Stimulated activated CD8-positive, alpha-beta memory T cell treated with anti-CD3 and anti-CD28 coated beads, Interleukin-15, amount 100 ng/mL, for 1 hour (primary cell): ENCODE data around the gene NPTXR.
A peak's percentile ranks its signal among the peaks of the same experiment; 100 is the strongest.

Experiments used
- DNase-seq: peaks from one replicate; pipeline ENCODE4 v3.0.0-alpha.2; 2020; ENCODE audit warnings: low read depth

Gene NPTXR

DNA sequence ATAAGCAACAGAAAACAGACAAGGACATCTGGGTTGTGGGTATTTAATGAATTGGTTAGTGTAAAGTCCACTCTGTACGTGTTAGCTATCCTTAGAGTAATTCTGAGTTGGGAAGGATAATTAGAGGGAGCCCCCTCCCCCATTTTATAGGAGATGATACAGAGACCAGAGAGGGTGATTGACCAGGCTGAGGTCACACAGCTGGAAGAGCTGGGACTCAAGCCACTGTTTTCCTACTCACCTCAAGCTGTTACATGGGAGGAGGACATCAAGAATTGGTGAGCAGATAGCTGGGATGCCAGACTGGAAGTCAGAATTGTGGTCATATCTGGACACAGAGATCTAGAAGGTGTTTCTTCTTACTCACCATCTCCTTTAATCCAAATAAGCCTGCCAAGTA lies 8.7 kb upstream of the NPTXR start:
- DNase-seq, result no peak

GRCh38 chr22:38850941-38851849 lies 7.4 kb upstream of the NPTXR start:
- no peak for DNase-seq

- DNase-seq, result no peak
These were observed 6.6 kb upstream of the NPTXR start for GRCh38 chr22:38850399-38850798.

DNA sequence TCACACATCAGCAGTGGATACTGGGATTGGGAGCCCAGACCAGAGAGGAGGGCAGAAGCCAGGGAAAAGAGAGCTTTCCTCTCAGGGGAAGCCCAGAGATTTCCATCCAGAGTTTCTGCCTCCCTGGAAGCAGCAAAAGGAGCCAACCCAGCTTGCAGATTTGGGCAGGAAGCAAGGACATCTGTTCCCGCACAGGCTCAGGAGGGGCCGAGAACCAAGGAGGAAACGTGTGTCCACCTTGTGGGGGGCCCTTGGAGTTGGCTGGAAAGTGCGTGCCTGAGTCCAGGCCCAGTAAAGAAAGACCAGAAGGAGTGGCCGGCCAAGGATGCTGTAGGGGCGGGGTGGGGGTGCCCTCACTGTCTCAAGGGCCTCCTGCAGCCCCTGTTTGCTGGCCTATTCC lies 6.0 kb upstream of the NPTXR start:
- DNase-seq, result no peak

- DNase-seq, result no peak
These were observed 2.6 kb upstream of the NPTXR start for GRCh38 chr22:38846412-38846811.

GRCh38 chr22:38845004-38845740 lies 1.3 kb upstream of the NPTXR start:
- DNase-seq, result no peak

DNA sequence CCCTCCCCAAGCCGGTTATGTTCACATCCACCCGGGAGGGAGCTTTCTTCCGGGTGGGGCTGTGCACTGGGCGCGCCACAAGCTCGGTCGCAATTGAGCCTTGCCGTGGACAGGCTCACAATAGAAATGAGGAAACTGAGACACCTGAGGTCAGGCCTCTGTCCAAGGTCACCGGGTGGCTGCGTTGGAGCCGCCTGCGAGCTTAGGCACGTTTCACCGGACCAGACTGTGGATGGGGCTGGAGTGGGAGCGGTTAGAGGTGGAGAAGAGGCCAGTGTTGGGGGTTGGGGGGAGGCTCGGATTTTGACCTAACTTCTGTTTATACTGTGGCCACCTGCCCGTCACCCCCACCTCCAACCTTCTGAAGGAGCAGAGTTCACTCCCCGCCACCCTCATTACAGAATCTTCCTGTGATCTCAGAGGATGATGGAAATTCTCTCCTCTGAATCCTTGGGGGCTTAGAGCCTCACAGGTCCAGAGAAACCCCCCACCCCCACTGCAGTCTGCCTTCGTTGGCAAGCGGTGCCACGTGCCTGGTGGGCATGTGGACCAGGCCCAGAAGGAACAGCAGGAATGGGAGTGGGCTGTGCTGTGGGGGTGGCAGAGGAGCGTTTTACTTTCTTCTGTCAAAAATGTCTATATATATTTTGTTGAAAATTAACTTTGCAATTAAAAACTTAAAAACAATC lies 631 bp upstream of the NPTXR start:
- no peak for DNase-seq

GRCh38 chr22:38843201-38843656 lies 599 bp downstream of the NPTXR start:
- peak; percentile 13 for DNase-seq

DNA sequence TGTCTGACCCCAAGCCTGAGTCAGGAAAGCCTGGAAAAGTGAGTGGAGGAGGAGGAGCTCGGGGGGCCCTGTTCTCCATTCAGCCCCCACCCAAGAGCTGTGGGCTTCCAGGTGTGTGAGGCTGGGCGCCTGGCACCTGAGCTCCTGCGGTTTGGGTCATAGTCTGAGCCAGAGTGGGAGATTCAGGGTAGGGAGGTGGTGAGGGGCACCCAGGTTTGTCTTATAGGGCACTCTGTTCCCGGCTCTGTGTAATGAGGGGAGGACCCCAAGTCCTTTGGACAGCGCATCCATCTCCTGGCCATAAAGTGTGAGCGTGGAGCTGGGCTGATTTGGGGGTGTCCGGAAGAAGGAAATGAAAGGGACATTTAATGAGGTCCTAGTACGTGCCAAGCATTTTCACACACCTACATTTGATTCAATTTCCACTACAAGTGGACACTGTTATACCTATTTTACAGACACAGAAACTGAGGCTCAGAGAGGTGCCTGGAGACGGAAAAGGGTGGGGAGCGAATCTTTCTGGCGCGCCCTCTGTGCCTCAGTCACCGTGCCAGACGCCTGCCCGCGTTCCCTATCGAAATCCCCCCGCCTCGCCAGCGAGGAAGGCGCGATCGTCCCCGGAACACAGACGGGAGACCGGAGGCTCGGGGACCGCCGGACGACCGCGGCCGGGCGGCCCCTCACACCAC lies 1.2 kb downstream of the NPTXR start:
- no peak for DNase-seq

GRCh38 chr22:38841635-38842034 lies 2.2 kb downstream of the NPTXR start:
- DNase-seq, result no peak

- no peak for DNase-seq
These were observed 2.6 kb downstream of the NPTXR start for GRCh38 chr22:38841211-38841610.

DNA sequence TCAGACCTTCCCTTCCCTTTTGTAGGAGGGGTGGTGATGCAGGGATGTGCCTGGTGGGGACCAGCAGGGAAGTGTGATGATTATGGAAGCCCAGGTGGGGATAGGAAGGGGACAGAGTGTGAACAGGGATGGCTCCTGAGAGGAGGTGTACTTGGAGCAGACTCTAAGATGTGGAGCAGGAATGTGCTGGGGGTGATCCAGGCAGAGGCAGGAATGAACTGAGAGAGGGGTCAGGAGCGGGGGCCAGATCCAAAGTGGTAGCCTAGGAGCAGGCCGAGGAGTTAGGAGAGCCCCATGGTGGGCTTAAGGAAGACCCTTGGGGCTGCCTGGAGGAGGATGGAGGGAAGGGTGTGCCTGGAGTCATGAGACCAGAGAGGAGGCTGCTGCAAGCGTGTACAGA lies 3.7 kb downstream of the NPTXR start:
- no peak for DNase-seq

- no peak for DNase-seq
These were observed 4.1 kb downstream of the NPTXR start for GRCh38 chr22:38839686-38840085.

GRCh38 chr22:38837414-38837928 lies 6.4 kb downstream of the NPTXR start:
- DNase-seq, result no peak

DNA sequence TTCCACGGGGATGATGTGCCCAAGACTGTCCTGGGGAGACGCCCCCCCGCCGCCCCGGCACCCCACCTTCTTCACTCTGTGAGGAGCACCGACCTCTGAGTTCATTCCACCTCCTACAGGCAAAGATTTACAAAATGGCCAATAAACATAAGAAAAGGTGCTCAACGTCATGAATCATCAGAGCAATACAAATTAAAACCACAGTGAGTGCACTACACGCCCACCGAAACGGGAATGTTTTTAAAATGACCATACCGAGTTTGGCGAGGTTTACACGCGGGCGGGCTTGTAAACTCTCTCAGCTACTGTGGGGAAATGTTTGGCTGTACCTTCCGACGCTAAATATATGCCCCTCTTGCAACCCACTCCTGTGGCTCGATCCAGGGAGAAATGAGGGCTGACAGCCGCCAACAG lies 7.9 kb downstream of the NPTXR start:
- DNase-seq, result no peak

GRCh38 chr22:38834991-38835390 lies 8.8 kb downstream of the NPTXR start:
- no peak for DNase-seq

DNA sequence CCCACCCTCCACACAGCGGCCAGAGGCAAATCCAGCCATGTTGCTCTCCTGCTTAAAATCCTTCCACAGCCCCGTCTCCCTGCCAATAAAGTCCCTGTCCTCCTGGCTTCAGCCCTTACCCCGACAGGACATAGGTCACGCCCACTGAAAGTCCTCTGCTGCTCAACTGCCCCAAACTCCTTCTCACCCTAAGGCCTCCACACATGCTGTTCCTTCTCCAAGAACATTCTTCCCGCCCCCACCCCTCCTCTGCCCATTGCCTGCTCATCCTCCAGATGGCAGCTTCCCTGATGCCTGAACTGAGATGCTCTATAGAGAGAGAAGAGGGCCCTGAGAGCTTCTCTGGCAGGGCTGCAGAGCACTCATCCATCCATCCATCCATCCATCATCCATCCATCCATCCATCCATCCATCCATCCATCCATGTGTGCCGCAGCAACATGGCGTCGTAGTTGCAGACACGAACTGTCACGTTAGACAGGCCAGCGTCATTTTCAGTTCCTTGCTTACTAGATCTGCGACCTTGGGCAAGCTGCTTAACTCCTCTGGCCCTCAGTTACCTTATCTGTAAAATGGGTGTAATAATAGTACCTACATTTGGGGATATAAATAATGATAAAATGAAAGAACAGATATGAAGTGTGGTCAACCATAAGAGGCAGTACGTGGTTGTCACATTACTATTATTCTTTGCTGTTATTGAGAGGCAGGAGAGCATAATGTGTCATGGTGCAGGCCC lies 9.4 kb downstream of the NPTXR start:
- no peak for DNase-seq

DNA sequence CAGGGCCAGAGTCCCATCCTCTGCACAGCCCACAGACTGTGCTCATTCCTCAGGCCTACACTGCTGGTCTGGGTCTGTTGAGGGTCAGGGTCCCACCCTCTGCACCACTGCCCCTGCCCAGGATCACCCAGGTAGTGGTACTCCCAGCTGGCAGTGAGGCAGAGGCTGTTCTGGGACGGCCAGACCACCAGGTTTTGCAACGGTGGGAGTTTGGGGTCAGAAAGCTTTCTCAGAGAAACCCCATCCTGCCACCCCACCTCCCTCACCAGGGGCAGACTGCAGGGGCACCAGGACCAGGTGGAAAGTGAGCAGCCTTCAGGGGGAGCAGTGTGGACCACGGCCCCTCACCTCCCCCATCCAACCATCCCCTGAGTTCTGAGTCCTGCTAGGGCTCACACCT lies 10.8 kb downstream of the NPTXR start:
- DNase-seq, result no peak

GRCh38 chr22:38832005-38832978 lies 11.5 kb downstream of the NPTXR start:
- DNase-seq, result no peak
